ENCODE results near the gene ATXN1. TPM values are rescaled to one million over a fixed set of nuclear protein-coding genes. Genes with fewer than 3 reads are reported as not detected.

ATXN1 gene
- total and polyA plus RNA-seq, 2 of the 13 experiments (the other 11 are each of a cell fraction or from before 2014, with no cell fraction given): 20.7 to 39.5 TPM

- H3K9ac ChIP-seq (ENCODE audit: insufficient read depth, low read depth, low read length): no peak overlapping the region
- ChIA-PET POLR2A (interaction anchor here (0.7 to 1.9 kb wide), 3 partner anchors 11 to 74 kb away, joined by 3 to 8 read pairs (median 4); no protein-coding TSS in a partner anchor), CTCF (ENCODE audit: low intra/inter-chr PET ratio, low total read pairs) (no interaction called here)
- no peak overlapping the region; a peak in 1 of 6 replicates for H3K4me3 ChIP-seq (replicated peaks in 1 of 3; ENCODE audit: insufficient read depth in 1 of 3, low read depth in 2 of 3, low read length in 3 of 3)
- no TSS peak for BruUV-seq (replicated peaks)
- H3K4me2 ChIP-seq (ENCODE audit: low read depth, low read length): peak overlapping the region; percentile 66; the same call in 1 of the 2 replicates
- H3K36me3 ChIP-seq (replicated peaks in 1 of 2; ENCODE audit: control insufficient read depth in 1 of 2, insufficient read depth in 2 of 2, low read length in 2 of 2): peaks cover 0 to 4% of the 10 kb centered on the region in 2 experiments; a peak in 1 of 5 replicates
- peaks cover 31% of the 10 kb centered on the region for H3K79me2 ChIP-seq (ENCODE audit: insufficient read depth, low read length)
- peak overlapping the region; percentile 58 for H3K27ac ChIP-seq (ENCODE audit: extremely low read length, insufficient read depth, low read length)
- H3K9me3 ChIP-seq (ENCODE audit: low read length): no peaks in the 10 kb centered on the region
- no peaks in the 10 kb centered on the region for H4K20me1 ChIP-seq (ENCODE audit: insufficient read depth, low read length)
- in situ Hi-C loops (cut with HindIII; ENCODE audit: extremely low pct_ligation_motif_present, low pct_unique_long_range_greater_than_20kb): loop anchor here (5.0 kb wide), 1 partner anchor 42 kb away; no protein-coding TSS in a partner anchor
- no peaks in the 10 kb centered on the region for H3K27me3 ChIP-seq (ENCODE audit: control insufficient read depth in 1 of 2, insufficient read depth in 2 of 2, low read length in 2 of 2)
- FAIRE-seq (no peak), ATAC-seq (no peak), DNase-seq (ENCODE audit: low spot score) (no peak)
- peaks cover 66% of the 10 kb centered on the region for H3K4me1 ChIP-seq (ENCODE audit: insufficient read depth, low read length)
- WGBS (ENCODE audit: low lambda C conversion rate): 87% methylated on average over 7 of the region's 7 CpGs
- intact Hi-C loops (cut with micrococcal nuclease; ENCODE audit: unreplicated experiment): loop anchor here (5.0 kb wide), 2 partner anchors 77 to 98 kb away; partner anchors contain the start of gene ATXN1
- TF ChIP-seq ZSCAN12 (CRISPR knock-in tag; IDR thresholded peaks at IDR 0.05): no peak
- no peak for TF ChIP-seq NR3C1 (CRISPR knock-in tag; IDR thresholded peaks at IDR 0.05)
- TF ChIP-seq RBM22 (optimal IDR thresholded peaks at IDR 0.05; ENCODE audit: low read length): peak; percentile 55
- no peak overlapping the region for H2AFZ ChIP-seq (ENCODE audit: low read length)
Observed at GRCh38 chr6:16684896-16685554, 76.2 kb downstream of the ATXN1 start.

- no peak overlapping the region for H2AFZ ChIP-seq (ENCODE audit: low read length)
- H3K4me3 ChIP-seq (replicated peaks in 1 of 3; ENCODE audit: insufficient read depth in 1 of 3, low read depth in 2 of 3, low read length in 3 of 3): no peak overlapping the region; a peak in 1 of 6 replicates
- ChIA-PET CTCF (ENCODE audit: low intra/inter-chr PET ratio, low total read pairs) (no interaction called here), POLR2A (interaction anchor here (0.7 to 1.9 kb wide), 5 partner anchors 11 to 78 kb away, joined by 3 to 8 read pairs (median 4); no protein-coding TSS in a partner anchor)
- FAIRE-seq: peak; percentile 67
- H3K79me2 ChIP-seq (ENCODE audit: insufficient read depth, low read length): peaks cover 31% of the 10 kb centered on the region
- H3K4me1 ChIP-seq (ENCODE audit: insufficient read depth, low read length): peaks cover 64% of the 10 kb centered on the region
- no peaks in the 10 kb centered on the region for H3K9me3 ChIP-seq (ENCODE audit: low read length)
- H3K9ac ChIP-seq (ENCODE audit: insufficient read depth, low read depth, low read length): peak overlapping the region; percentile 37
- in situ Hi-C loops (cut with HindIII; ENCODE audit: extremely low pct_ligation_motif_present, low pct_unique_long_range_greater_than_20kb) (no loop called here), intact Hi-C loops (cut with micrococcal nuclease; ENCODE audit: unreplicated experiment) (loop anchor here (5.0 kb wide), 2 partner anchors 78 to 97 kb away; partner anchors contain the start of gene ATXN1)
- H4K20me1 ChIP-seq (ENCODE audit: insufficient read depth, low read length): no peaks in the 10 kb centered on the region
- WGBS (ENCODE audit: low lambda C conversion rate): 11% methylated on average over 5 of the region's 5 CpGs
- no TSS peak for BruUV-seq (replicated peaks)
- peak; percentile 69 for ATAC-seq
- DNase-seq (ENCODE audit: low spot score): peak; percentile 78
- H3K27ac ChIP-seq (ENCODE audit: extremely low read length, insufficient read depth, low read length): peak overlapping the region; percentile 58
- no peaks in the 10 kb centered on the region for H3K27me3 ChIP-seq (ENCODE audit: control insufficient read depth in 1 of 2, insufficient read depth in 2 of 2, low read length in 2 of 2)
- peaks cover 0 to 4% of the 10 kb centered on the region in 2 experiments; a peak in 1 of 5 replicates for H3K36me3 ChIP-seq (replicated peaks in 1 of 2; ENCODE audit: control insufficient read depth in 1 of 2, insufficient read depth in 2 of 2, low read length in 2 of 2)
- H3K4me2 ChIP-seq (ENCODE audit: low read depth, low read length): peak overlapping the region; percentile 66
- TF ChIP-seq SP1 (IDR thresholded peaks at IDR 0.05) (no peak), SP1 (CRISPR knock-in tag; IDR thresholded peaks at IDR 0.05) (0 out of 2 replicates have a peak, but pooled peaks have one; percentile 14), ZNF839 (CRISPR knock-in tag; IDR thresholded peaks at IDR 0.05; ENCODE audit: borderline replicate concordance) (no peak), CCAR2 (optimal IDR thresholded peaks at IDR 0.05; ENCODE audit: low read depth, low read length) (peak; percentile 2), GABPA (IDR thresholded peaks at IDR 0.05; ENCODE audit: low read depth, low read length) (no peak), GABPA (CRISPR knock-in tag; IDR thresholded peaks at IDR 0.05; ENCODE audit: low read depth) (0 out of 2 replicates have a peak, but pooled peaks have one; percentile 18), XRCC5 (optimal IDR thresholded peaks at IDR 0.05; ENCODE audit: low read length) (peak; percentile 7), CHD4 (IDR thresholded peaks at IDR 0.05; ENCODE audit: borderline replicate concordance, low read length) (peak; percentile 59; the same call in 1 of the 2 replicates), SPEN (CRISPR knock-in tag; IDR thresholded peaks at IDR 0.05; ENCODE audit: low read depth) (no peak), PLRG1 (conservative IDR thresholded peaks at IDR 0.05) (no peak), ZNF292 (CRISPR knock-in tag; IDR thresholded peaks at IDR 0.05; ENCODE audit: borderline replicate concordance, low read depth) (0 out of 2 replicates have a peak, but pooled peaks have one; percentile 10), PAX8 (CRISPR knock-in tag; IDR thresholded peaks at IDR 0.05; ENCODE audit: borderline replicate concordance) (no peak), NFIC (IDR thresholded peaks at IDR 0.05; ENCODE audit: low read length) (peak; percentile 56; the same call in 1 of the 2 replicates), SIX1 (CRISPR knock-in tag; IDR thresholded peaks at IDR 0.05; ENCODE audit: borderline replicate concordance) (peak; percentile 73; the same call in 1 of the 2 replicates), FOXA3 (CRISPR knock-in tag; IDR thresholded peaks at IDR 0.05) (peak; percentile 28; the same call in 1 of the 2 replicates), SIX4 (CRISPR knock-in tag; IDR thresholded peaks at IDR 0.05) (peak; percentile 72; the same call in 1 of the 2 replicates), ZNF792 (CRISPR knock-in tag; IDR thresholded peaks at IDR 0.05) (no peak; the same call in 1 of the 2 replicates)
Observed at GRCh38 chr6:16684195-16684689, 77.0 kb downstream of the ATXN1 start.
